IMR-90 (cell line): ENCODE results near the gene ARHGAP15.

ENCODE experiments used
- CHD1 ChIP-seq: IDR thresholded peaks from 2 replicates; pipeline ENCODE4 v1.6.1; 2012; ENCODE audit warnings: low read depth, low read length, improper control_type of control experiment
- CTCF ChIP-seq: conservative IDR thresholded peaks from 2 replicates; pipeline ENCODE4 v1.5.1; 2012; ENCODE audit warnings: mild to moderate bottlenecking, low read depth, low read length, improper control_type of control experiment
- MAZ ChIP-seq: IDR thresholded peaks from 2 replicates; pipeline ENCODE4 v1.6.1; 2012; ENCODE audit warnings: low read depth, mild to moderate bottlenecking, low read length, improper control_type of control experiment, moderate library complexity, borderline replicate concordance
- MXI1 ChIP-seq: IDR thresholded peaks from 2 replicates; pipeline ENCODE4 v1.6.1; 2012; ENCODE audit warnings: low read depth, mild to moderate bottlenecking, low read length, moderate library complexity, borderline replicate concordance
- POLR2A ChIP-seq: IDR thresholded peaks from 2 replicates; pipeline ENCODE4 v1.6.1; 2012; ENCODE audit warnings: mild to moderate bottlenecking, low read depth, low read length
- USF2 ChIP-seq: fragments of 150-350 bp; IDR thresholded peaks from 2 replicates; pipeline ENCODE4 v1.6.1; 2017; ENCODE audit warnings: mild to moderate bottlenecking, antibody characterized with exemption, low read length, low read depth

- TF ChIP-seq CTCF (no peak), USF2 (no peak), POLR2A (no peak), MXI1 (no peak), CHD1 (no peak), MAZ (no peak)
Measured at GRCh38 chr2:143519521-143519920, 390.3 kb downstream of the ARHGAP15 start.
